Skeletal muscle tissue (tissue), 4 donors: Measurements from ENCODE around the gene MYBPHL. TPM values are rescaled to one million over a fixed set of nuclear protein-coding genes. Genes with fewer than 3 reads are reported as not detected.

Experiments
- H3K27ac ChIP-seq: one replicate; pipeline ENCODE4 v1.7.0; 2013; ENCODE audit warnings: mild to moderate bottlenecking, low read depth, low read length, inconsistent platforms
- H3K27me3 ChIP-seq, 3 donors: one replicate each; pipeline ENCODE4 v1.7.0; 2013; ENCODE audit warnings: low read length in 3 of 3; ENCODE audit not compliant: control insufficient read depth in 3 of 3, insufficient read depth in 3 of 3
- H3K36me3 ChIP-seq, 3 donors: one replicate each; pipeline ENCODE4 v1.7.0; 2013; ENCODE audit warnings: low read length in 3 of 3; ENCODE audit not compliant: control insufficient read depth in 3 of 3, insufficient read depth in 3 of 3
- H3K4me1 ChIP-seq, 3 donors: one replicate each; pipeline ENCODE4 v1.7.0; 2013; ENCODE audit warnings: low read length in 3 of 3, mild to moderate bottlenecking in 3 of 3; ENCODE audit not compliant: control insufficient read depth in 3 of 3, insufficient read depth in 3 of 3
- H3K4me3 ChIP-seq, 3 donors: one replicate each; pipeline ENCODE4 v1.7.0; 2013; ENCODE audit warnings: low read length in 3 of 3
- H3K9ac ChIP-seq, 3 donors: one replicate each; pipeline ENCODE4 v1.7.0; 2013; ENCODE audit warnings: low read length in 3 of 3, mild to moderate bottlenecking in 3 of 3, moderate library complexity in 2 of 3, low read depth in 1 of 3
- H3K9me3 ChIP-seq, 3 donors: one replicate each; pipeline ENCODE4 v1.7.0; 2013; ENCODE audit warnings: low read length in 3 of 3; ENCODE audit not compliant: control insufficient read depth in 3 of 3
- total RNA-seq: library from RNA; depleted of rRNA; stranded (reverse); fragments of >200 nt; gene quantifications from one replicate; pipeline ENCODE4 v1.2.3, GENCODE V29; 2014
- donor health status: Osteomylitis.

The MYBPHL gene
- total RNA-seq, 1 donor from 2014 or later: under 0.01 TPM

- Histone ChIP-seq H3K27ac (no peak overlapping the region), H3K9me3 (no peaks in the 10 kb centered on the region), H3K9ac (no peak overlapping the region), H3K36me3 (peaks cover 10 to 25% (median 11%) of the 10 kb centered on the region in 3 donors), H3K27me3 (no peaks in the 10 kb centered on the region), H3K4me3 (no peak overlapping the region), H3K4me1 (peaks cover 0 to 11% (median 6%) of the 10 kb centered on the region in 3 donors)
Observed at GRCh38 chr1:109261006-109261405, 45.8 kb downstream of the MYBPHL start.

GRCh38 chr1:109259674-109260557 is 46.9 kb downstream of the MYBPHL start:
- Histone ChIP-seq H3K4me3 (no peak overlapping the region), H3K27ac (no peak overlapping the region), H3K9ac (no peak overlapping the region), H3K4me1 (peaks cover 7 to 22% (median 12%) of the 10 kb centered on the region in 3 donors), H3K9me3 (no peaks in the 10 kb centered on the region), H3K36me3 (peaks cover 7 to 21% (median 11%) of the 10 kb centered on the region in 3 donors), H3K27me3 (no peaks in the 10 kb centered on the region)

GRCh38 chr1:109258481-109259466 is 48.0 kb downstream of the MYBPHL start:
- peaks cover 4 to 14% (median 11%) of the 10 kb centered on the region in 3 donors for H3K36me3 ChIP-seq
- H3K4me3 ChIP-seq: no peak overlapping the region
- no peaks in the 10 kb centered on the region for H3K9me3 ChIP-seq
- no peak overlapping the region for H3K9ac ChIP-seq
- no peaks in the 10 kb centered on the region for H3K27me3 ChIP-seq
- peaks cover 18 to 31% (median 20%) of the 10 kb centered on the region in 3 donors for H3K4me1 ChIP-seq
- no peak overlapping the region for H3K27ac ChIP-seq

- Histone ChIP-seq H3K4me3 (no peak overlapping the region), H3K27me3 (no peaks in the 10 kb centered on the region), H3K36me3 (peaks cover 4 to 14% (median 11%) of the 10 kb centered on the region in 3 donors), H3K4me1 (peaks cover 23 to 35% (median 25%) of the 10 kb centered on the region in 3 donors), H3K9me3 (no peaks in the 10 kb centered on the region), H3K27ac (no peak overlapping the region), H3K9ac (no peak overlapping the region)
Observed at GRCh38 chr1:109257682-109258421, 49.0 kb downstream of the MYBPHL start.

- H3K9me3 ChIP-seq: no peaks in the 10 kb centered on the region
- H3K27me3 ChIP-seq: no peaks in the 10 kb centered on the region
- peaks cover 4 to 14% (median 9%) of the 10 kb centered on the region in 3 donors for H3K36me3 ChIP-seq
- H3K4me3 ChIP-seq: no peak overlapping the region
- H3K9ac ChIP-seq: no peak overlapping the region
- no peak overlapping the region for H3K27ac ChIP-seq
- H3K4me1 ChIP-seq: peaks cover 23 to 35% (median 25%) of the 10 kb centered on the region in 3 donors
Observed at GRCh38 chr1:109256971-109257681, 49.7 kb downstream of the MYBPHL start.

GRCh38 chr1:109256085-109256484 is 50.7 kb downstream of the MYBPHL start:
- H3K9me3 ChIP-seq: no peaks in the 10 kb centered on the region

GRCh38 chr1:109255678-109256077 is 51.1 kb downstream of the MYBPHL start:
- Histone ChIP-seq H3K4me1 (peaks cover 23 to 40% (median 25%) of the 10 kb centered on the region in 3 donors), H3K9me3 (no peaks in the 10 kb centered on the region), H3K4me3 (no peak overlapping the region), H3K36me3 (peaks cover 0 to 7% (median 2%) of the 10 kb centered on the region in 3 donors), H3K27me3 (no peaks in the 10 kb centered on the region), H3K9ac (no peak overlapping the region), H3K27ac (no peak overlapping the region)

More at GRCh38 chr1:109256085-109256484, 50.7 kb downstream of the MYBPHL start:
- H3K4me1 ChIP-seq: peaks cover 23 to 36% (median 25%) of the 10 kb centered on the region in 3 donors
- H3K9ac ChIP-seq: no peak overlapping the region
- H3K27me3 ChIP-seq: no peaks in the 10 kb centered on the region
- H3K4me3 ChIP-seq: no peak overlapping the region
- H3K27ac ChIP-seq: no peak overlapping the region
- H3K36me3 ChIP-seq: peaks cover 0 to 7% (median 2%) of the 10 kb centered on the region in 3 donors

- Histone ChIP-seq H3K9ac (peak overlapping the region in 1 of 3 donors; percentile 6), H3K4me1 (peaks cover 26 to 45% (median 30%) of the 10 kb centered on the region in 3 donors), H3K36me3 (peaks cover 0 to 7% (median 2%) of the 10 kb centered on the region in 3 donors), H3K9me3 (no peaks in the 10 kb centered on the region), H3K4me3 (no peak overlapping the region), H3K27me3 (peaks cover 0 to 1% (median 0%) of the 10 kb centered on the region in 3 donors), H3K27ac (no peak overlapping the region)
Observed at GRCh38 chr1:109255097-109255651, 51.6 kb downstream of the MYBPHL start.
